ENCODE results near the gene RPGRIP1.
"Not testable (repeated sequence)": the region's sequence is repeated elsewhere in the genome, so short reads cannot be mapped to it uniquely, and the experiment has no call there.

Gene RPGRIP1

GRCh38 chr14:21298358-21298757 lies 18.5 kb downstream of the RPGRIP1 start:
- TF ChIP-seq BHLHE40 (IDR thresholded peaks at IDR 0.05; ENCODE audit: borderline replicate concordance) (no peak), FOXM1 (IDR thresholded peaks at IDR 0.05; ENCODE audit: borderline replicate concordance) (no peak), CTBP1 (IDR thresholded peaks at IDR 0.05; ENCODE audit: borderline replicate concordance) (no peak), LEF1 (IDR thresholded peaks at IDR 0.05; ENCODE audit: borderline replicate concordance) (no peak), L3MBTL2 (conservative IDR thresholded peaks at IDR 0.05) (no peak), ZNF384 (IDR thresholded peaks at IDR 0.05) (no peak)
- ChIA-PET CTCF (no interaction called here), POLR2A (interaction anchor here (1.1 to 1.5 kb wide), 2 partner anchors 10 to 16 kb away, joined by 3 to 8 read pairs; no protein-coding TSS in a partner anchor)
- no peak for DNase-seq (ENCODE audit: extremely low spot score)

- TF ChIP-seq ELF4 (IDR thresholded peaks at IDR 0.05) (no peak), FOXA1 (IDR thresholded peaks at IDR 0.05) (no peak), HDGF (IDR thresholded peaks at IDR 0.05; ENCODE audit: borderline replicate concordance) (no peak), L3MBTL2 (conservative IDR thresholded peaks at IDR 0.05) (no peak), FOXK2 (IDR thresholded peaks at IDR 0.05) (no peak), BHLHE40 (IDR thresholded peaks at IDR 0.05; ENCODE audit: borderline replicate concordance) (no peak), SP1 (IDR thresholded peaks at IDR 0.05) (no peak), NFRKB (IDR thresholded peaks at IDR 0.05) (no peak), TARDBP (IDR thresholded peaks at IDR 0.05) (no peak), PKNOX1 (IDR thresholded peaks at IDR 0.05) (no peak), ARNT (IDR thresholded peaks at IDR 0.05) (no peak), LEF1 (IDR thresholded peaks at IDR 0.05; ENCODE audit: borderline replicate concordance) (no peak), FOXM1 (IDR thresholded peaks at IDR 0.05; ENCODE audit: borderline replicate concordance) (no peak), ZNF384 (IDR thresholded peaks at IDR 0.05) (no peak), SUZ12 (IDR thresholded peaks at IDR 0.05) (no peak), CTBP1 (IDR thresholded peaks at IDR 0.05; ENCODE audit: borderline replicate concordance) (no peak)
- DNase-seq (ENCODE audit: extremely low spot score): no peak
- POLR2A ChIA-PET: interaction anchor here (0.7 to 1.3 kb wide), 4 partner anchors 9 to 37 kb away, joined by 3 to 5 read pairs (median 3); no protein-coding TSS in a partner anchor
- CTCF ChIA-PET: interaction anchor here (0.5 to 0.6 kb wide), 2 partner anchors 157 to 1674 kb away, joined by 3 to 4 read pairs; no protein-coding TSS in a partner anchor
Measured at GRCh38 chr14:21299562-21300130, 19.8 kb downstream of the RPGRIP1 start.

GRCh38 chr14:21300892-21301291 lies 21.0 kb downstream of the RPGRIP1 start:
- ChIA-PET POLR2A (no interaction called here), CTCF (no interaction called here)
- no peak for DNase-seq (ENCODE audit: extremely low spot score)
- TF ChIP-seq NFRKB (IDR thresholded peaks at IDR 0.05) (no peak), ELF4 (IDR thresholded peaks at IDR 0.05) (no peak), ARNT (IDR thresholded peaks at IDR 0.05) (no peak), PKNOX1 (IDR thresholded peaks at IDR 0.05) (no peak), HDGF (IDR thresholded peaks at IDR 0.05; ENCODE audit: borderline replicate concordance) (no peak), SUZ12 (IDR thresholded peaks at IDR 0.05) (no peak), BHLHE40 (IDR thresholded peaks at IDR 0.05; ENCODE audit: borderline replicate concordance) (no peak), TARDBP (IDR thresholded peaks at IDR 0.05) (no peak), L3MBTL2 (conservative IDR thresholded peaks at IDR 0.05) (no peak), SP1 (IDR thresholded peaks at IDR 0.05) (no peak), FOXA1 (IDR thresholded peaks at IDR 0.05) (no peak), LEF1 (IDR thresholded peaks at IDR 0.05; ENCODE audit: borderline replicate concordance) (no peak), FOXK2 (IDR thresholded peaks at IDR 0.05) (no peak), ZNF384 (IDR thresholded peaks at IDR 0.05) (no peak), FOXM1 (IDR thresholded peaks at IDR 0.05; ENCODE audit: borderline replicate concordance) (no peak)

GRCh38 chr14:21302013-21302835 lies 22.3 kb downstream of the RPGRIP1 start:
- TF ChIP-seq PKNOX1 (IDR thresholded peaks at IDR 0.05): no peak
- no peak for TF ChIP-seq BHLHE40 (IDR thresholded peaks at IDR 0.05; ENCODE audit: borderline replicate concordance)
- TF ChIP-seq ELF4 (IDR thresholded peaks at IDR 0.05): no peak
- no peak for TF ChIP-seq ZNF384 (IDR thresholded peaks at IDR 0.05)
- no peak for TF ChIP-seq HDGF (IDR thresholded peaks at IDR 0.05; ENCODE audit: borderline replicate concordance)
- no peak for TF ChIP-seq ARNT (IDR thresholded peaks at IDR 0.05)
- no peak for TF ChIP-seq LEF1 (IDR thresholded peaks at IDR 0.05; ENCODE audit: borderline replicate concordance)
- no peak for TF ChIP-seq CTBP1 (IDR thresholded peaks at IDR 0.05; ENCODE audit: borderline replicate concordance)
- no peak for TF ChIP-seq SUZ12 (IDR thresholded peaks at IDR 0.05)
- no peak for TF ChIP-seq FOXK2 (IDR thresholded peaks at IDR 0.05)
- TF ChIP-seq TARDBP (IDR thresholded peaks at IDR 0.05): no peak
- no peak for TF ChIP-seq FOXM1 (IDR thresholded peaks at IDR 0.05; ENCODE audit: borderline replicate concordance)
- TF ChIP-seq FOXA1 (IDR thresholded peaks at IDR 0.05): no peak
- no peak for TF ChIP-seq L3MBTL2 (conservative IDR thresholded peaks at IDR 0.05)
- TF ChIP-seq SP1 (IDR thresholded peaks at IDR 0.05): no peak
- TF ChIP-seq NFRKB (IDR thresholded peaks at IDR 0.05): no peak
- POLR2A ChIA-PET: no interaction called here
- CTCF ChIA-PET: no interaction called here
- DNase-seq (ENCODE audit: extremely low spot score): no peak

DNA sequence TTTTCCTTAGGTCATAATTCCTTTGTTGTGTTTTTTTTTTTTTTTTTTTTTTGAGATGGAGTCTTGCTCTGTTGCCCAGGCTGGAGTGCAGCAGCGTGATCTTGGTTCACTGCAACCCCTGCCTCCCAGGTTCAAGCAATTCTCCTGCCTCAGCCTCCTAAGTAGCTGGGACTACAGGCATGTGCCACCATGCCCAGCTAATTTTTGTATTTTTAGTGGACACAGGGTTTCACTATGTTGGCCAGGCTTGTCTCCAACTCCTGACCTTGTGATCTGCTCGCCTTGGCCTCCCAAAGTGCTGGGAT lies 22.9 kb downstream of the RPGRIP1 start:
- DNase-seq (ENCODE audit: extremely low spot score); POLR2A ChIA-PET; CTCF ChIA-PET: not testable (repeated sequence)

- ChIA-PET CTCF (interaction anchor here (1.1 kb wide), 1 partner anchor 51 kb away, joined by 3 read pairs; no protein-coding TSS in a partner anchor), POLR2A (interaction anchor here (1.0 to 2.2 kb wide), 4 partner anchors 10 to 43 kb away, joined by 3 to 11 read pairs (median 8); no protein-coding TSS in a partner anchor)
- DNase-seq (ENCODE audit: extremely low spot score): no peak
- no peak for TF ChIP-seq NFRKB (IDR thresholded peaks at IDR 0.05)
- TF ChIP-seq ELF4 (IDR thresholded peaks at IDR 0.05): no peak
- TF ChIP-seq FOXK2 (IDR thresholded peaks at IDR 0.05): no peak
- TF ChIP-seq ARNT (IDR thresholded peaks at IDR 0.05): no peak
- no peak for TF ChIP-seq FOXA1 (IDR thresholded peaks at IDR 0.05)
- no peak for TF ChIP-seq LEF1 (IDR thresholded peaks at IDR 0.05; ENCODE audit: borderline replicate concordance)
- TF ChIP-seq CTBP1 (IDR thresholded peaks at IDR 0.05; ENCODE audit: borderline replicate concordance): no peak
- TF ChIP-seq FOXM1 (IDR thresholded peaks at IDR 0.05; ENCODE audit: borderline replicate concordance): no peak
- TF ChIP-seq PKNOX1 (IDR thresholded peaks at IDR 0.05): no peak
- TF ChIP-seq SP1 (IDR thresholded peaks at IDR 0.05): no peak
- no peak for TF ChIP-seq HDGF (IDR thresholded peaks at IDR 0.05; ENCODE audit: borderline replicate concordance)
- no peak for TF ChIP-seq SUZ12 (IDR thresholded peaks at IDR 0.05)
- TF ChIP-seq BHLHE40 (IDR thresholded peaks at IDR 0.05; ENCODE audit: borderline replicate concordance): no peak
- TF ChIP-seq ZNF384 (IDR thresholded peaks at IDR 0.05): no peak
- TF ChIP-seq TARDBP (IDR thresholded peaks at IDR 0.05): no peak
- no peak for TF ChIP-seq L3MBTL2 (conservative IDR thresholded peaks at IDR 0.05)
Measured at GRCh38 chr14:21307637-21308036, 27.8 kb downstream of the RPGRIP1 start.
